HG02852 (cell line): ENCODE data around the gene SAMD4B.
"Not testable (repeated sequence)": the region's sequence is repeated elsewhere in the genome, so short reads cannot be mapped to it uniquely, and the experiment has no call there.

Experiments
- ATAC-seq: cut with Tn5 transposase; IDR thresholded peaks from one replicate; pipeline ENCODE4 v1.9.1; 2021; ENCODE audit warnings: mild to moderate bottlenecking, moderate library complexity; ENCODE audit not compliant: unreplicated experiment

SAMD4B gene

GRCh38 chr19:39309305-39309670 is 32.9 kb upstream of the SAMD4B start:
- not testable (repeated sequence) for ATAC-seq

- ATAC-seq: no peak
These were observed 31.5 kb upstream of the SAMD4B start for GRCh38 chr19:39310558-39311311.

GRCh38 chr19:39314016-39314728 is 28.0 kb upstream of the SAMD4B start:
- no peak for ATAC-seq

GRCh38 chr19:39315933-39316332 is 26.3 kb upstream of the SAMD4B start:
- no peak for ATAC-seq

- no peak for ATAC-seq
These were observed 25.4 kb upstream of the SAMD4B start for GRCh38 chr19:39316627-39317321.

- no peak for ATAC-seq
These were observed 24.7 kb upstream of the SAMD4B start for GRCh38 chr19:39317476-39317875.

GRCh38 chr19:39318071-39318470 is 24.1 kb upstream of the SAMD4B start:
- no peak for ATAC-seq

- no peak for ATAC-seq
These were observed 23.5 kb upstream of the SAMD4B start for GRCh38 chr19:39318690-39319089.

GRCh38 chr19:39319098-39319891 is 22.9 kb upstream of the SAMD4B start:
- no peak for ATAC-seq

- ATAC-seq: no peak
These were observed 22.4 kb upstream of the SAMD4B start for GRCh38 chr19:39319892-39320248.

- ATAC-seq: no peak
These were observed 20.9 kb upstream of the SAMD4B start for GRCh38 chr19:39321117-39321831.

- no peak for ATAC-seq
These were observed 20.4 kb upstream of the SAMD4B start for GRCh38 chr19:39321832-39322176.

GRCh38 chr19:39324242-39324842 is 17.9 kb upstream of the SAMD4B start:
- no peak for ATAC-seq

GRCh38 chr19:39325778-39326665 is 16.2 kb upstream of the SAMD4B start:
- ATAC-seq: no peak

GRCh38 chr19:39327363-39328045 is 14.7 kb upstream of the SAMD4B start:
- ATAC-seq: no peak

GRCh38 chr19:39328046-39328705 is 14.0 kb upstream of the SAMD4B start:
- no peak for ATAC-seq

GRCh38 chr19:39329948-39330347 is 12.3 kb upstream of the SAMD4B start:
- no peak for ATAC-seq

- no peak for ATAC-seq
These were observed 9.9 kb upstream of the SAMD4B start for GRCh38 chr19:39332293-39332692.
